GM18951 (cell line): ENCODE measurements around the gene CCDC197.

Experiments
- POLR2A ChIP-seq: IDR thresholded peaks from 4 replicates; pipeline ENCODE4 v1.6.1; 2011; ENCODE audit warnings: mild to moderate bottlenecking; ENCODE audit not compliant: insufficient read length, insufficient read depth; ENCODE audit errors: extremely low read depth
- in situ Hi-C: fragments of 300-500 bp; cut with MboI; formaldehyde crosslinking; loops from one replicate; pipeline ENCODE4 v1.12.0; 2022; ENCODE audit warnings: low sequenced_read_pairs, mixed read lengths, inconsistent platforms; ENCODE audit not compliant: unreplicated experiment

CCDC197 gene

DNA sequence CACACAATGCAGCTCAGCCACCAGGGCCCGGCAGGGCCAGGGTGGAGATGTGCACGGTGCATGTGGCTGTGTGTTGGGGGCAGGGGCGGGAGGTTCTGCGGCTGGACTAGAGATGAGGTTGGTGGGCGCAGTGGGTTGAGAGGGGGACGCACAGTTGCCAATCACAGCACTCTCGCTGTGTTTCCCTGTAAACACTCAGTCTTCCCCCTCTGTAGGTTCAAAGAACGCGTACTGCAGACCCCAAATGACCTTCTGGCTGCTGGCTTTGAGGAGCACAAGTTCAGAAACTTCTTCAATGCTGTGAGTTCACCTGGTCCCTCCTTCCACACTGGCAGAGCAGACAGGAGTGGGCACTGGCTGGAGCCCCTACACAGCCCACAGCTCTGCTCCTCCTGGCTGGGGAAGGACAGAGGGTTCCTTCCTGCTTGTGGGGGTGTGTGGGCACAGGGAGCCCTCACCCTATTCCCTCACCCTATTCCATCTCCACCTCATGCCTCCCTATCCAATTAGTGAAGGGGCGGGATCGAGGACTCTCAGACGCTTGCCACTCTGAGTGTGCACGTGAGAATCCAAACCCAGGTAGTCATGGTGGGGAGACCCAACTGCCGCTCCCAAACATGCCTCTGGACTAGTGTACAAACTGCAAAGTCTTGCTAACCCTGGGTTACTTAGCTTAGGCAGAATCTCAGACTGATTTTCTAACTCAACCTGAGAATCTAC is 46.8 kb downstream of the CCDC197 start:
- in situ Hi-C loops = no loop called here
- no peak for TF ChIP-seq POLR2A

DNA sequence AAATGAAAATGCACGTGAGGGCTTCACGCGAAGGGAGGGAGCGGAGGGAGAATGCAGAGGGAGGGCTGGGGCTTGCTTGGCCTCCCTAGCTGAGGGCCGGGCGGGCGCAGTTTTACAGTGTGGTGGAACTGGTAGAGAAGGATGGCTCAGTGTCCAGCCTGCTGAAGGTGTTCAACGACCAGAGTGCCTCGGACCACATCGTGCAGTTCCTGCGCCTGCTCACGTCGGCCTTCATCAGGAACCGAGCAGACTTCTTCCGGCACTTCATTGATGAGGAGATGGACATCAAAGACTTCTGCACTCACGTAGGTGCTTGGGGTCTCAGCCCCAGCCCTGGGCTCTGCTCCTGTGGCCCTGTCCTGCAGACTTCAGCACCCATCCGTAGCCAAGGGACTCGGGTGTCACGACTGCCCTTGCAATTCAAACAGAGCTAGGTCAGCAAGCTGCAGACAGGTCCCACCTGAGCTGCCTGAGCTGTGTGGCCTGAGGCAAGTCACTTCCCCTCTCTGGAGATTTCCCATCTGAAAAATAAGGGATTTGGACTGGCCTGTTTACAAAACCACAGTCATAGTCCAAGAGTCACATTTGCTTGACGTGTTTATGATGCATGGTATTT is 47.5 kb downstream of the CCDC197 start:
- no peak for TF ChIP-seq POLR2A
- in situ Hi-C loops = no loop called here

DNA sequence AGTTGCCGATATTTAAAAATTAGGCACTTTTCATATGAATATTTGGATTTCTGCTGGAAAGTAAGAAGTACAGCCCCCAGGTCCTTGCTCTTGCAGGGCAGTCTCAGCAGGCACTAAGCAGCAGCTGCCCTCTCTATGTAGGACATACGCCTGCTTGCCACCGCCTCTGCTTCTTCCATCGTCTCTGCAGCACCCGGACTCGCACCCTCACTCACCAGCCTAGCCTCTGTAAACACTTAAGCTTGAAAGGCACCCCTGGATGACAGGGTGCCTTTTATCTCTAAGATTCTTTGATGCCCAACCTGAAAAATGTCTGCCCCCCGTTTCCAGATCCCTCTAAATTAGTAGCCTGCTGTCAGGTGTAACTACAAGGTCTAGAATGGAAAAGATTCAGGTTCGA is 48.0 kb downstream of the CCDC197 start:
- no peak for TF ChIP-seq POLR2A
- in situ Hi-C loops = no loop called here

DNA sequence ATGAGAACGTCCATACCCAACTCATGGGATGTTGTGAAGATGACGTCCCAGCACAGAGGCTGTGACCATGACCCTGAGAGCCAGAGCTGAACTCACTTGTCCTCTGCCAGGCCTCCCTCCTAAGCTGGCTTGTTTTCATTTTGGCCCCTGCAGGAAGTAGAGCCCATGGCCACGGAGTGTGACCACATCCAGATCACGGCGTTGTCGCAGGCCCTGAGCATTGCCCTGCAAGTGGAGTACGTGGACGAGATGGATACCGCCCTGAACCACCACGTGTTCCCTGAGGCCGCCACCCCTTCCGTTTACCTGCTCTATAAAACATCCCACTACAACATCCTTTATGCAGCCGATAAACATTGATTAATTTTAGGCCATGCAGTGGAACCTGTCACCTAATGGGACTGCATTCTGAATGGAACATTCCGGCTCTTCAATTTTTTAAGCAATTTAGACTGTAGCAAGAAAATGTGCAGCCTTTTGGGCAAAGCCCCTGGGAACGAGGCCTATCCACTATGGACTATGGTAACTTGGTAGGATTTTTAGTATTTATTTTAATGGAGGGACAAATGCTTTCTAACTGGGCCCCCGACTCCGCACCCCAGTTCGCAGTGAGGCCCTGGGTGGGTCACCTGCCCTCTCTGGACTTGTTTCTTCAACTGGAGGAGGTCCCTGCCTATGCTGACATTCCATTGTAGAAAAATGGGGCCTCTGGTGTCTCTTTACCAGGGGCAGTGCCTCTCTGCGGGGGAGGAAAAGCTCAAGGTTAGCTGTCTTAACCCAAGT is 48.7 kb downstream of the CCDC197 start:
- no peak for TF ChIP-seq POLR2A
- in situ Hi-C loops = no loop called here

DNA sequence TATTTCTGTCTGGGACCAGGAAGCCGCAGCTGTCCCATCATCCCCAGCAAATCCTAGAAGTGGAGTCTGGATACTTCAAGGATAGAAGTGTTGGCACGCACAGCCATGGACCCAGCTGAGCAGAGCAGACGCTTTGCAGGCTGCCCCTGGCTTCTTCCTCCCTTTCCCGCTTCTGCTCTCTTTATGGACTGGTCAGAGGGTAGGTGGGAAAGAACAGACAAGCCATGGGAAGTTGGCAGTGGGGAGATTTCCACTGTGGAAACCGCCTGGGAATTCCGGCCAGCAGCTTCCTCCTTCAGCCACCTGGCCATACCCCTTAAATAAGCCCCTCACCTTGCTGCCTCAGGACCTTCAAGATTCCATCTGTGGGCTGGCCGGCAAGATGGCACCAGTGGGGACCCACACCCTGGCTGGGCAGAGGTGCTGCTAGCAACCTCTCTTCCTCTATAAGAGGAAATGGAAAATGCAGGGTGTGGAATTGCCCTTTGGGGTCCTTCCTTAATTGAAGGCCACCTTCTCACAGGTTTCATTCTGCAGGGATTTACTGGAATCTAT is 49.7 kb downstream of the CCDC197 start:
- TF ChIP-seq POLR2A = no peak
- in situ Hi-C loops = no loop called here

DNA sequence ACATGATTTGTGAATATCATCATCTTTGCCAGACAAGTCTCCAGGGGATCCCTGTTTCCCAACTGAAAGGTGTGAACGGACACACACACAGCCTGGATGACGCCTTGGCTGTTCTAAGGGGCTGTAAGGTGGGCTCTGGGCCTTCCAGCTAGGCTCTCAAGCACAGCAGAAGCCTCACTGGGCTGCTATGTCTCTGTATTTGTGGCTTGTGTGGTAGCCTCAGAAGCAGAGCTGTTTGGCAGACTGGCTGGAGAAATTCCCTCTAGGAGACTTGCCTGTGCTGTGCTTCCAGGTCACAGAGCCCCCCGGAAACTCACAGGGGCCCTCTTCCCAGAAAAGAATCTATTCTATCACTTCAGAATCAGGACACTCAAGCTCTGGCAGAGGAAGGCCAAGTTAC is 50.5 kb downstream of the CCDC197 start:
- in situ Hi-C loops = no loop called here
- no peak for TF ChIP-seq POLR2A

DNA sequence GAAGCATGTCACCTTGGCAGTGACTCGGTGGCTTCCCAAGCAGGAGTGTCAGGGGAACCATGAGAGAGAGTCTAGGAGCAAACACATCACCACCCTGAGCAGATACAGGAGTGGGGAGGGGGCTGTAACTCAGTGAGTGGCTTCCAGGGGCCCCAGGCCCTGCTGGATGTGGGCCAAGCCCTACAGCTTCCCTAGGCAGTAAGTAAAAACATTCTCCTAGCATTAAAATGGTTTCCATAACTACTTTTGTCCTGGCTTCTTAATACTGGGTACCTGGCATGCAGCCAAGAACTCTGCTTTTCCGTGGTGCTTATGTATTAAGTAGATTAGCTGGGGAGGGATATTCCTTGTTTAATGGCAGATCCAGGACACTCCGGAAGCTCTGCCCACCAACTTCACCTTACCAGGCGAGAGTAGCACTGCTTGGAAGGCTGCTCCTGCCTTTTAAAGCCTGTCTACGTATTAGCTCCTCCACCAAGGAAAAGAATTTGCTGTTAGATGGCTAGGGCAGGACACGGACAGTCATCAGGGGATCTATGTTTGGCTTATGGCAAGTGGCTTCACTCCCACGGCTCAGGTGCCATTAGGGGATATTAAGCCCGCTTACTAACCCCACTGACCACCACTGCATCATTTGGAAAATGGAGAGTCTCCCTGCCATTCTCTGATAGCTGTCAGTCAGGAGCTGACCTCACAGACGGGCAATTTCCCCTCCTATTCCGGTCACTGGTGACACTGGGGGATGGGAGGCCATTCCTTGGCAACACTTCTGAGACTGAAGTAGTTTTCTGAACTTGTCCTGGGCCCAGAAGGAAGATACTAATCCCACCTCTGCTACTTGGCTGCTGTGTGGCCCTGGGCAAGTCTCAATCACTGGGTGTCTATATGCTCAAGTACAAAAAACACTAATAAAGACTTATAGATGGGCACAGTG is 51.9 kb downstream of the CCDC197 start:
- in situ Hi-C loops = no loop called here
- no peak for TF ChIP-seq POLR2A

DNA sequence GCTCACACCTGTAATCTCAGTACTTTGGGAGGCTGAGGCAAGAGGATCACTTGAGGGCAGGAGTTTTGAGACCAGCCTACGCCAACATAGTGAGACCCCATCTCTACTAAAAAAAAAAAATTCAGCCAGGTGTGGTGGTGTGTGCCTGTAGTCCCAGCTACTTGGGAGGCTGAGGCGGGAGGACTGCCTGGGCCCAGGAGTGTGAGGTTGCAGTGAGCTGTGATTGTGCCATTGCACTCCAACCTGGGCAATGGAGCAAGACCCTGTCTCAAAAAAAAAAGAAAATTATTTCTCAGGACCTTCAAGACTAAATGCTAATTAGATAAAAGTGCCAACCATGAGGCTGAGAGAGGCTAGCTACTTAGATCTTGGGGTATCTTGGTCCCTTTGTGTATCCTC is 52.5 kb downstream of the CCDC197 start:
- TF ChIP-seq POLR2A = no peak
- in situ Hi-C loops = no loop called here

DNA sequence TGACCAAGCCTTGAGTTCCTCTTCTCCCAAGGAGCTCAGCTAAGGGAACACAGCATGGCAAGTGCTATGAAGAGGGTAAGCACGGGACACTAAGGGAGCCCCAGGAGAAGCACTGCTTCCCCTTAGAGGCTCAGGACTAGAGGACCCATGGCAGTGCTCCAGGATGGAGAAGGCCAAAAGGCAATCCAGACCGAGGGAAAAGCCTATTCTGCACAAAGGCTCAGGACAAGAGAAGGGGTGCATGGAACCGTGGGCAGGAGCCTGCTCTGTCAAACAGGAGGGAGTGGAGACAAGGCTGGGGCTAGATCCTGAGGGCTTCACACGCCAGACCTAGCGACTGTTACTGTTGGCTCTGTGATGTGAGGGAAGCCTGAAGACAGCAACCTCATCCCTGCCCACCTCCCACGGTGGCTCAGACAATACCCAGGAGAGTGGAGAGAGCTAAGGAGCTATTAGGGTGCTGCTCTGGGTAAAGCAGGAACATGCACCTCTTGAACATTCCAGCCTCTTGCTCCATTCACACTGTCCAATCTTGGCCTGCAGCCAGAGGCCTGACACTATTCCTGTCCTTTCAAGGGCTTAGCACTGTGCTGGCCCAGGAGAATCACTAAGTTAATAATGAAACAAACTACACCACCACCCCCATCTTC is 53.3 kb downstream of the CCDC197 start:
- no peak for TF ChIP-seq POLR2A
- in situ Hi-C loops = no loop called here

DNA sequence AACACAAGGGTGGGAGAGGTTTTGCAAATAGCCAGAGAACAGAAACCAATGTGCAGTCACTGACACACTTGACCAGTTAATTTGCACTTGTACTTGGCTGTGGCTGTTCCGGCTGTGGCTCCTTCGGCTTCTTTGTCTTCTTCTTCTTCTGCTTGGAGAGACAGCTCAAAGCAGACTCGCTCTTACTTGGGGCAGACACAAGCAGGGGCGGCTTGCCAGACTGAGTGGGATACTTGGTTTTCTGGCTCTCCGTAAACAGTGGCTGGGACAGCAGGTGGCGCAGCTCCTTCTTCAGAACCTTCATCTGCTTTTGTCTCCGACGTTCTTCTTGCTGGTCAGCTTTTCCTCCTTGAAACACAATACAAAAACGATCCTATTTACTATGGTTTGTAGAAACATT is 54.0 kb downstream of the CCDC197 start:
- TF ChIP-seq POLR2A = no peak
- in situ Hi-C loops = no loop called here

DNA sequence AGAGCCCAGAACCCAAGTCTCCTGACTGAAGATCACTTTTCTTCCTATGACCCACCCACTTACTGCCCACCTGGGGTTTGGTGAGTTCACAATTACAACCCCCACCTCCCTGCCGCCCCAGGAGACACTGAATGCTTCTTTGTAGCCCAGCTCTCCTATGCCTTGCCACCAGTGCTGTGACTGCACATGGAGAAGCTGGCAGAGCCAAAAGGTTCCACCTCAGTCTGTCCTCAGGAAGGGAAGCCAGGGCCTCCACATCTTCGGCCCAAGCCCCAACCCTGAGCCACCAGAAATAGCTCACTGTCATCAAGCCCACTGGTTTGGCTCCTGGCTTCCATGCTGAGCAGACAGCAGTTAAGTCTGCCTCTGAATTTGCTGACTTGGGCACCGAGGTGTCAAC is 54.7 kb downstream of the CCDC197 start:
- in situ Hi-C loops = no loop called here
- TF ChIP-seq POLR2A = no peak

DNA sequence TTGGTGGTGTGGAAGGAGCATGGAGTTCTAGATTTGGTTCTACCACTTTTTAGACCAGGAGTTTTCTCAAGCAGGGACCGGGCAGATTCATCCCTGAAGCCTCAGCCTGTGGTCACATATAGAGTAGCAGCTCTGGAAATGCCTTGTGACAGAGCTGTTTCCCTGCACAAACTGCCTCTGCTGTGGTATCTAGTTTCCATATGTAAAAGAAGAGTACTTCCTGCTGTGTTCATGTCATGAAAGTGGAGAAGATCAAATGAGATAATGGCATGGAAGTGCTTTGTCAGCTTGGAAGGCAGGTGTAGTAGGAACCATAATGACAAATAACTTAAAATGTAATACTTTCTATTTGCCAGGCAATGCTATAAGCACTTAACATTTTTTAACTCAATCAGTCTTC is 55.1 kb downstream of the CCDC197 start:
- in situ Hi-C loops = no loop called here
- TF ChIP-seq POLR2A = no peak
